ENCODE results near the gene FADS1.

FADS1 gene

DNA sequence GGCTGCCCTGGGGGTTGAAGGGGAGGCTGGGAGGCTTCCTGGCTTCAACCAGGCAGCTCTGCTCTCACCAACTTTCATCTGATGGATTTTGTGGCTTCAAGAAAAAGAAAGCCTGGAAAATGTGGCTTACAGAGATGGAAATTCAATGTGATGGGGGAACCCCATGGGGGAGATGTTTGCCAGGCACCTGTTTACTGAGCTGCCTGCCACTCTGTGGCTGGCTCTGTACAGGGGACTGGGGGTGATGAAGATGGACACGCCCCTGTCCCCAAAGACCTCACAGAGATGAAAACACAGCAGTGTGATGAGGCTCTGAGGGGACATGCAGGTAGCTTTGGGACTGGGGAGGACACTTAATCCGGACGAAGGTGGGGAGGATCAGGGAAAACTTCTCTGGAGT, 34.5 kb downstream of the FADS1 start:
- TF ChIP-seq, protein P1, sequence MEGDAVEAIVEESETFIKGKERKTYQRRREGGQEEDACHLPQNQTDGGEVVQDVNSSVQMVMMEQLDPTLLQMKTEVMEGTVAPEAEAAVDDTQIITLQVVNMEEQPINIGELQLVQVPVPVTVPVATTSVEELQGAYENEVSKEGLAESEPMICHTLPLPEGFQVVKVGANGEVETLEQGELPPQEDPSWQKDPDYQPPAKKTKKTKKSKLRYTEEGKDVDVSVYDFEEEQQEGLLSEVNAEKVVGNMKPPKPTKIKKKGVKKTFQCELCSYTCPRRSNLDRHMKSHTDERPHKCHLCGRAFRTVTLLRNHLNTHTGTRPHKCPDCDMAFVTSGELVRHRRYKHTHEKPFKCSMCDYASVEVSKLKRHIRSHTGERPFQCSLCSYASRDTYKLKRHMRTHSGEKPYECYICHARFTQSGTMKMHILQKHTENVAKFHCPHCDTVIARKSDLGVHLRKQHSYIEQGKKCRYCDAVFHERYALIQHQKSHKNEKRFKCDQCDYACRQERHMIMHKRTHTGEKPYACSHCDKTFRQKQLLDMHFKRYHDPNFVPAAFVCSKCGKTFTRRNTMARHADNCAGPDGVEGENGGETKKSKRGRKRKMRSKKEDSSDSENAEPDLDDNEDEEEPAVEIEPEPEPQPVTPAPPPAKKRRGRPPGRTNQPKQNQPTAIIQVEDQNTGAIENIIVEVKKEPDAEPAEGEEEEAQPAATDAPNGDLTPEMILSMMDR (IDR thresholded peaks at IDR 0.05; ENCODE audit: control insufficient read depth, insufficient read depth, low read depth, low read length, missing control alignments) = no peak
- DNase-seq (ENCODE audit: low read depth) = no peak
- no peak overlapping the region for H3K4me3 ChIP-seq (ENCODE audit: control insufficient read depth, low read depth, low read length)

DNA sequence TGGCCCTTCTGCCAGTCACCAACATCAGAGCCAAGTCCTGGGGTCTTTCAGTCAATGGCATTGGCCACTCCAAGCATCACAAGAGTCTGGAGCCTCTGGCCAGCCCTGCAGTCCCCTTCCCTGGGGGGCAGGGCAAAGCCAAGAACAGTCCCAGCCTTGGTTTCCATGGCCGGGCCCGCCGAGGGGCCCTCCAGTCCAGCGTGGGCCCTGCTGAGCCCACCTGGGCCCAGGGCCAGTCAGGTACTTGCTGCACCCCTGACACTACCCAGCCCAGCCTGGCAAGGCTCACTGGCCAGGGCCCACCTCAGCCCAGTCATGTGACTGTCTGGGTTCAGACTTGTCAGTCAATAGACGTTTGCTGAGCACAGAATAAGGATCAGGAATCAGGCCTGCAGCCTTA, 35.2 kb downstream of the FADS1 start:
- no peak for DNase-seq (ENCODE audit: low read depth)
- no peak overlapping the region for H3K4me3 ChIP-seq (ENCODE audit: control insufficient read depth, low read depth, low read length)
- TF ChIP-seq, protein P1 (IDR thresholded peaks at IDR 0.05; ENCODE audit: control insufficient read depth, insufficient read depth, low read depth, low read length, missing control alignments) = no peak

DNA sequence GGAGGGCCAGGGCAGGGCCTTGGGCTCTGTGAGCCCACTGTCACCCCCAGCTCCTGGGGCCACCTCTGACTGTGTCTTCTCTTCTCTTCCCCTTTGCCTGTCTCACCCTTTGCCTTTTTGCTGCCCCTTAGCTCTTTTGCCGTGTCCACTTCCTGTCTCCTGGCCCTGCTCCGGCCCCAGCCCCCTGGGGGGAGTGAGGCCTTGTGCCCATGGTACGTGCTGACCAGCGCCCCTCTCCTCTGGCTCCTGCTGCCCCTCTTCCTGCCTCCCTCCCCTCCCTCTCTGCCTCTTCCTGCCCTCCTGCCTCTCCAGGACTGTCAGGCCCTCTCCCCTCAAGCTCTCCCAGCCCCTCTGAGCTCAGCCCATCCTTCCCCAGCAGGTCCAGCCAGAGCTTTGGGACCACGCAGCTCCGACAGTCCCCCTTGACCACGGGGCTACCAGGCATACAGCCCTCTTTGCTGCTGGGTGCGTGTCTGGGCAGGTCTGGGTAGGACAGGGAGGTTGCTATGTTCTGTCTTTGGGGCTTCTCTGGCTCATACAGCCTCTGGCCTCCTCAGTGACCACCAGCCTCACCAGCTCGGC, 36.1 kb downstream of the FADS1 start:
- no peak for DNase-seq (ENCODE audit: low read depth)
- no peak overlapping the region for H3K4me3 ChIP-seq (ENCODE audit: control insufficient read depth, low read depth, low read length)
- TF ChIP-seq, protein P1 (IDR thresholded peaks at IDR 0.05; ENCODE audit: control insufficient read depth, insufficient read depth, low read depth, low read length, missing control alignments) = no peak

DNA sequence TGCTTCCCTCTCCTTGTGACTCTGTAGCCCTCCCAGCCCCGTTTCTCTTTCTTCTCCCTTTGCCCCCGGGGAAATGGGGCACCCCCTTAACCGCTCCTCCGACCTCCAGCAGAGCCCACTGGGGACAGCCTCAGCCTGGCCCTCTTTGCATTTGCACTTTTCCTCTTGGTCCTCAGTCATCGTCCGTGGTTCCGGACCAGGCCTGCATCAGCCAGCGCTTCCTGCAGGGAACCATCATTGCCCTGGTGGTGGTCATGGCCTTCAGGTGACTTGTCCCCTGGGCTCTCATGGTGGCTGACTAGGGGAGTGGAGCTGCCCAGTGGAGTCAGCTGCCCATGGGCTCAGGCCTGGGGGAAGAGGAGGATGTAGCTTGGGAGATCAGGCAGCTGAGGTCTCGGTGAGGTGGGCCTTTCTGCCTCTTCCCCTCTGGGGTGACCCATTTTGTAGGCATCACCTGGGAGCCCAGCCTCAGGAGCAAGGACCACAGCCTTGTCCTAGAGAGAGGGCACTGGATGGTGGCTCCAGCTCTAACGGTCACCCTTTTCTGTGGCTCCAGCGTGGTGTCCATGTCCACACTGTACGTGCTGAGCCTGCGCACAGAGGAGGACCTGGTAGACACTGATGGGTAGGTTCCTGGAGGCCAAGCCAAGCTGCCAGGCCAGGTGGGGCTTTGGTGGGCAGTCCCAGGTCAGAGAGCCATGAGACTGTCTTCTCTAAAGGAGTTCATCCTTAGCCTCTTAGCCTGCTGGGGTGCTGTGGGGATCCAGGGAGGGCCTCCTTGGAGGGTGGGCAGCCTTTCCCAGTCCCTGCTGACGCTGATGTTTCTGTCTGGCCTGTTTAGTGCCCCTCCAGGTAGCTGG, 36.9 kb downstream of the FADS1 start:
- TF ChIP-seq, protein P1 (IDR thresholded peaks at IDR 0.05; ENCODE audit: control insufficient read depth, insufficient read depth, low read depth, low read length, missing control alignments) = no peak
- no peak for DNase-seq (ENCODE audit: low read depth)
- H3K4me3 ChIP-seq (ENCODE audit: control insufficient read depth, low read depth, low read length) = no peak overlapping the region

DNA sequence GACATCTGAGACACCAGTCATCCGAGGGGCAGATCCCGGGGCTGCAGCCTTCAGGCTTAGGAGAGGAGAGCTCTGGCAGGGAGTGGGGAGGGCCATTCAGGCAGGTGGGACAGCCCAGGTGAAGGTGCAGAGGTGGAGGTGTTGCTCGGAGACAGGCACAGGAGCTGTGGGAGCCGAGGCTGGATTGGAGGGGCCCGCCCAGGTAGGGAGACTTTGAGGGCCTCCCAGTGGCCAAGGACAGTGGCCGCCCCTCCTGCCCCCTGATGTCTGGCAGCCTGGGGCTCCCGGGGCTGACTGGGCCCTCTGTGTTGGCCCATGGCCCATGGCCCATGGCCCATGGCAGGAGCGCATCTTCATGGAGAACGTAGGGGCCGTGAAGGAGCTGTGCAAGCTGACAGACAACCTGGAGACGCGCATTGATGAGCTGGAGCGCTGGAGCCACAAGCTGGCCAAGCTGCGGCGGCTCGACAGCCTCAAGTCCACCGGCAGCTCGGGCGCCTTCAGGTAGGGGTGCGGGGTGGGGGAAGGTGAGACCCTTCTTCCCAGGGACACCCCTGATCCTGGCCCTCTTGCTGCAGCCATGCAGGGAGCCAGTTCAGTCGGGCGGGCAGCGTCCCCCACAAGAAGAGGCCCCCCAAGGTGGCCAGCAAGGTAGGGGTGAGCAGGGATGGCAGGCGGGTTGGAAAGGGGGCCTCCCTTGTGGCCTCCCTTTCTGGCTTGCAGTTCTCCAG, 37.7 kb downstream of the FADS1 start:
- TF ChIP-seq, protein P1 (IDR thresholded peaks at IDR 0.05; ENCODE audit: control insufficient read depth, insufficient read depth, low read depth, low read length, missing control alignments) = no peak
- no peak overlapping the region for H3K4me3 ChIP-seq (ENCODE audit: control insufficient read depth, low read depth, low read length)
- no peak for DNase-seq (ENCODE audit: low read depth)

DNA sequence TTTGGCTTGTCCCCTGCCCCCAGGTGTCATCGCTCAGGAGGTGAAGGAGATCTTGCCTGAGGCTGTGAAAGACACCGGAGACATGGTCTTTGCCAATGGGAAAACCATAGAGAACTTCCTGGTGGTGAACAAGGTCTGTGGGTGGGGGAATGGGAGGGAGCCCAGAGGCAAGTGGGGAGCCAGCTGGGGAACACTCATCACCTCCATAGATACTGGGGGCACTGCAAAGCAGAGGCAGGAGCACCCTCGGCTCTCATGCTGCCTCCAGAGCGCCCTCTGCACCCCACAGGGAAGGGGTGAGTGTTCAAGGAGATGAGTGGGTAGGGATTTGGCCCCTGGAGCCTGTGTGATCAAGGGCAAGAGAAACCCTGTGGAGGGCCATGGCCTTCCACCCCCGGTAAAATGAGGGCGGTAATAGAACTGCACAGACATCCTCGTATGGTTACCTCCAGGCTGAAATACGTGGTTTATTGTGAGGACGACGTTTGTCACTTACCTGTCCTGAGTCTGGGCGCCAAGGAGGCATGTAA, 38.4 kb downstream of the FADS1 start:
- DNase-seq (ENCODE audit: low read depth) = no peak
- no peak overlapping the region for H3K4me3 ChIP-seq (ENCODE audit: control insufficient read depth, low read depth, low read length)
- TF ChIP-seq, protein P1 (IDR thresholded peaks at IDR 0.05; ENCODE audit: control insufficient read depth, insufficient read depth, low read depth, low read length, missing control alignments) = no peak
